B cell (primary cell): Measurements from ENCODE around the gene CD86. TPM values are rescaled to one million over a fixed set of nuclear protein-coding genes. Genes with fewer than 3 reads are reported as not detected.

ENCODE experiments used
- ATAC-seq: fragments of 200-7000 bp; cut with Tn5 transposase; one replicate; pipeline ENCODE4 v1.10.0; 2021; ENCODE audit warnings: low read depth, mild to moderate bottlenecking, moderate number of reproducible peaks, moderate library complexity
- CTCF ChIA-PET: fragments of 350-600 bp; sonication (Branson Sonifier 250); formaldehyde crosslinking; loops from one replicate; lab custom pipeline; 2021; ENCODE audit warnings: antibody characterized with exemption, inconsistent platforms; lab: Charles Lee
- POLR2A ChIA-PET: fragments of 350-600 bp; sonication (Branson Sonifier 250); formaldehyde crosslinking; loops from one replicate; lab custom pipeline; 2021; ENCODE audit warnings: antibody characterized with exemption; lab: Charles Lee
- DNase-seq: peaks from one replicate; pipeline ENCODE4 v3.0.0; 2013
- H2AFZ ChIP-seq: 2 replicates; pipeline ENCODE4 v1.6.1; 2012; ENCODE audit warnings: mild to moderate bottlenecking, low read depth, low read length; ENCODE audit not compliant: insufficient read depth, poor library complexity, severe bottlenecking
- H3K27ac ChIP-seq, 2 donors: 1 replicate in 1 of 2; 2 replicates in 1 of 2; pipeline ENCODE4 v1.5.1; 2012 to 2013; ENCODE audit warnings: low read length in 2 of 2, mild to moderate bottlenecking in 2 of 2, moderate library complexity in 1 of 2
- H3K27me3 ChIP-seq, 4 experiments: fragments of 200-600 bp in 1 of 4; sonication (generic) in 1 of 4; replicated peaks in 1 of 4; 1 replicate in 2 of 4; 2 replicates in 2 of 4; pipeline versions ENCODE4 v1.6.1 to v1.7.0; 2013 to 2016; ENCODE audit warnings: low read length in 3 of 4, mild to moderate bottlenecking in 2 of 4, mixed read lengths in 1 of 4, moderate library complexity in 1 of 4; ENCODE audit not compliant: insufficient read depth in 4 of 4, control insufficient read depth in 3 of 4; ENCODE audit errors: control extremely low read depth in 1 of 4
- H3K36me3 ChIP-seq, 2 experiments: replicated peaks in 1 of 2; 1 replicate in 1 of 2; 2 replicates in 1 of 2; pipeline versions ENCODE4 v1.6.1 to v1.7.1; 2013; ENCODE audit warnings: low read length in 1 of 2; ENCODE audit not compliant: insufficient read depth in 2 of 2, control insufficient read depth in 1 of 2; ENCODE audit errors: control extremely low read depth in 1 of 2, extremely low read depth in 1 of 2
- H3K4me1 ChIP-seq, 2 donors: fragments of 200-600 bp in 1 of 2; sonication (generic) in 1 of 2; 1 replicate in 1 of 2; 2 replicates in 1 of 2; pipeline versions ENCODE4 v1.5.1 to v1.6.1; 2013 to 2017; ENCODE audit warnings: low read length in 2 of 2; ENCODE audit not compliant: control insufficient read depth in 2 of 2, insufficient read depth in 2 of 2
- H3K4me2 ChIP-seq: replicated peaks from 2 replicates; pipeline ENCODE3; 2012; ENCODE audit warnings: mild to moderate bottlenecking, low read depth, low read length; ENCODE audit not compliant: poor library complexity, severe bottlenecking
- H3K4me3 ChIP-seq, 5 experiments: fragments of 200-600 bp in 1 of 5; sonication (generic) in 1 of 5; 1 replicate in 3 of 5; 2 replicates in 2 of 5; pipeline versions ENCODE4 v1.5.1 to v1.7.0; 2011 to 2016; ENCODE audit warnings: low read length in 4 of 5, mild to moderate bottlenecking in 4 of 5, low read depth in 2 of 5, control low read depth in 1 of 5, moderate library complexity in 1 of 5; ENCODE audit not compliant: insufficient read depth in 1 of 5; ENCODE audit errors: control extremely low read depth in 1 of 5, extremely low read depth in 1 of 5
- H3K79me2 ChIP-seq: fragments of 200-600 bp; sonication (generic); one replicate; pipeline ENCODE4 v1.6.0; 2016; ENCODE audit warnings: low read length; ENCODE audit not compliant: control insufficient read depth, insufficient read depth
- H3K9ac ChIP-seq: fragments of 200-600 bp; sonication (generic); 2 replicates; pipeline ENCODE4 v1.6.1; 2017; ENCODE audit warnings: mild to moderate bottlenecking, low read length, moderate library complexity
- H3K9me3 ChIP-seq, 3 donors: one replicate each; pipeline versions ENCODE4 v1.6.1 to v1.7.1; 2013; ENCODE audit warnings: low read length in 2 of 3; ENCODE audit not compliant: control insufficient read depth in 2 of 3, insufficient read depth in 1 of 3; ENCODE audit errors: control extremely low read depth in 1 of 3
- H4K20me1 ChIP-seq: 2 replicates; pipeline ENCODE4 v1.6.0; 2012; ENCODE audit warnings: mild to moderate bottlenecking, low read length; ENCODE audit not compliant: insufficient read depth, control insufficient read depth, poor library complexity, severe bottlenecking
- H3K27ac Mint-ChIP-seq: one replicate; pipeline ENCODE4 v1.8.0; 2021; ENCODE audit warnings: mixed read lengths
- H3K27me3 Mint-ChIP-seq: one replicate; pipeline ENCODE4 v1.8.0; 2021; ENCODE audit warnings: mixed read lengths
- H3K4me1 Mint-ChIP-seq: one replicate; pipeline ENCODE4 v1.8.0; 2021; ENCODE audit warnings: mixed read lengths
- H3K4me3 Mint-ChIP-seq: one replicate; pipeline ENCODE4 v1.8.0; 2021; ENCODE audit warnings: mixed read lengths
- H3K9me3 Mint-ChIP-seq: one replicate; pipeline ENCODE4 v1.8.0; 2022; ENCODE audit warnings: mixed read lengths; ENCODE audit not compliant: insufficient read depth
- CTCF ChIP-seq: fragments of 200-600 bp; IDR thresholded peaks from one replicate; pipeline ENCODE4 v1.8.0; 2022; ENCODE audit warnings: antibody characterized with exemption, mild to moderate bottlenecking
- EZH2 ChIP-seq: IDR thresholded peaks from 2 replicates; pipeline ENCODE4 v1.6.1; 2012; ENCODE audit warnings: borderline replicate concordance, low read depth, mild to moderate bottlenecking, moderate library complexity, low read length; ENCODE audit not compliant: insufficient read depth, poor library complexity, severe bottlenecking
- WGBS: methylation state at CpG from one replicate; pipeline ENCODE4 v1.1.5; 2013; ENCODE audit warnings: missing lambda C conversion rate; ENCODE audit not compliant: insufficient coverage; 5-methylcytosine and 5-hydroxymethylcytosine counted together
- intact Hi-C: fragments of 100-400 bp; cut with micrococcal nuclease; formaldehyde crosslinking; loops from one replicate; pipeline ENCODE4 v1.10.0; 2022
- polyA plus RNA-seq: library from polyadenylated mRNA; depleted of rRNA; stranded (reverse); fragments of >200 nt; gene quantifications from 2 replicates; pipeline ENCODE4 v1.2.3, GENCODE V29; 2012
- total RNA-seq, 2 donors: library from RNA; stranded (reverse); fragments of 120-200 nt in 1 of 2; gene quantifications; 1 replicate in 1 of 2; 2 replicates in 1 of 2; pipeline versions ENCODE4 v1.2.3 to v1.2.4, GENCODE V29; 2013 to 2022

CD86 gene
- total and polyA plus RNA-seq, 2 donors (not counting 1 experiment from before 2014, with no cell fraction given), result 31.5 to 38.2 TPM

GRCh38 chr3:122103821-122104514 is 48.8 kb downstream of the CD86 start:
- Mint-ChIP-seq H3K27ac (peak overlapping the region; percentile 57), H3K4me1 (peaks cover 24% of the 10 kb centered on the region), H3K4me3 (no peak overlapping the region), H3K9me3 (no peaks in the 10 kb centered on the region), H3K27me3 (no peaks in the 10 kb centered on the region)
- no peak overlapping the region for H2AFZ ChIP-seq
- H3K36me3 ChIP-seq, result peaks cover 0 to 8% of the 10 kb centered on the region in 2 experiments
- H3K4me2 ChIP-seq, result no peak overlapping the region
- no peak overlapping the region for H3K4me3 ChIP-seq
- H3K27ac ChIP-seq, result no peak overlapping the region
- ChIA-PET POLR2A (interaction anchor here (0.6 kb wide), 2 partner anchors 49 to 285 kb away, joined by 3 to 8 read pairs; partner anchors contain the start of gene CD86), CTCF (interaction anchor here (1.1 to 8.0 kb wide), 4 partner anchors 8 to 154 kb away, joined by 3 to 145 read pairs (median 4); no protein-coding TSS in a partner anchor)
- WGBS, result no CpG with 5 or more reads among the region's 2 CpGs
- no peak for ATAC-seq
- no peaks in the 10 kb centered on the region for H3K27me3 ChIP-seq
- no peak overlapping the region for H3K9ac ChIP-seq
- H3K79me2 ChIP-seq, result no peaks in the 10 kb centered on the region
- no peaks in the 10 kb centered on the region for H4K20me1 ChIP-seq
- no peak for DNase-seq
- intact Hi-C loops, result loop anchor here (5.0 kb wide), 1 partner anchor 193 kb away; no protein-coding TSS in a partner anchor
- no peak for TF ChIP-seq CTCF
- TF ChIP-seq EZH2, result no peak
- no peaks in the 10 kb centered on the region for H3K9me3 ChIP-seq
- H3K4me1 ChIP-seq, result peaks cover 6 to 13% of the 10 kb centered on the region in 2 donors
